ENCODE results near the gene GPATCH2L.

- TF ChIP-seq POLR2A (IDR thresholded peaks at IDR 0.05) = no peak
- TF ChIP-seq, protein P1, sequence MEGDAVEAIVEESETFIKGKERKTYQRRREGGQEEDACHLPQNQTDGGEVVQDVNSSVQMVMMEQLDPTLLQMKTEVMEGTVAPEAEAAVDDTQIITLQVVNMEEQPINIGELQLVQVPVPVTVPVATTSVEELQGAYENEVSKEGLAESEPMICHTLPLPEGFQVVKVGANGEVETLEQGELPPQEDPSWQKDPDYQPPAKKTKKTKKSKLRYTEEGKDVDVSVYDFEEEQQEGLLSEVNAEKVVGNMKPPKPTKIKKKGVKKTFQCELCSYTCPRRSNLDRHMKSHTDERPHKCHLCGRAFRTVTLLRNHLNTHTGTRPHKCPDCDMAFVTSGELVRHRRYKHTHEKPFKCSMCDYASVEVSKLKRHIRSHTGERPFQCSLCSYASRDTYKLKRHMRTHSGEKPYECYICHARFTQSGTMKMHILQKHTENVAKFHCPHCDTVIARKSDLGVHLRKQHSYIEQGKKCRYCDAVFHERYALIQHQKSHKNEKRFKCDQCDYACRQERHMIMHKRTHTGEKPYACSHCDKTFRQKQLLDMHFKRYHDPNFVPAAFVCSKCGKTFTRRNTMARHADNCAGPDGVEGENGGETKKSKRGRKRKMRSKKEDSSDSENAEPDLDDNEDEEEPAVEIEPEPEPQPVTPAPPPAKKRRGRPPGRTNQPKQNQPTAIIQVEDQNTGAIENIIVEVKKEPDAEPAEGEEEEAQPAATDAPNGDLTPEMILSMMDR (IDR thresholded peaks at IDR 0.05) = no peak
Observed at GRCh38 chr14:76237349-76237990, 85.7 kb downstream of the GPATCH2L start.
